Fibroblast of peridontal ligament (primary cell): ENCODE measurements around the gene FBXO47.

Experiments
- DNase-seq: peaks from one replicate; pipeline ENCODE4 v3.0.0-alpha.2; 2010; ENCODE audit errors: extremely low read depth

FBXO47 gene, protein sequence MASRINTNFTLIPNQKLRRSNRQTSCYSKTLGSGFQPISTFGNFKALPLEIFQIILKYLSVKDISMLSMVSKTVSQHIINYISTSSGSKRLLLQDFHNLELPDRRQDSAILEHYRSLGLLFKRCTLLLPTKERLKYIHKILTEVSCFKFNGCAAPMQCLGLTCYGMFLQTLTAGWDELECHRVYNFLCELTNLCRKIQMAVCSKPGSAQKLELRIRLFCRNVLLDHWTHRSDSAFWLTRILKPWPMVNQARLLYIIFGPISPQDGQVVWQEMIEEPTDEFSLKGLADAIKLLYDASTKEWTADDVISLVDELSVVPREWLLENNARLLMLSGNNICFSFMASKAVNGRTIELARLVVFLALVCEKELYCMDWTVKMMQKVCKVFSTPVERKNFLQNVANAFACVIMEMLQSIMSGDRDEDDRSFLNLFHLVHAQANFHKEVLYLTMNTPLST

DNA sequence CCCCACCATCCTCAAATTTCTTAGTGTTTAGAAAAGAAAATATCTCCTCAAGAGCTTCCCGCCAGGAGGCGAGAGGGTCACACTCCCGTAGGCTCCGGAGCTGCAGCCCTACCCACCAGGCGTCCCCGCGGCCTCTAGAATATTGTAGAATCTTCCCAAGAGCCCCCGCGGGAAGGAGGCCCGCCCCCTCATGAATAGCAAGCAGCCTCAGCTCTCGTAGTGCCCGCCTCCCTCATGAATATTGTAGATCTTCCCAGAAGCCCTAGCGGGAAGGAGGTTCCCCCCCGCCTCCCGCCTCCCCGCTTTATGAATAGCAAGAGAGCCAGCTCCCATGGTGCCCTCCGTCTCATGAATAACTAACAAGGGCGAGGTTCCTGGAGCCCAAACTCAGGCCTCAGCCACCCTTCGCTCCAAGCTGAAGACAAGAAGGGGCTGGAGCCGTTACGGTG, at the start of gene FBXO47:
TSS of gene FBXO47 (minus strand) at position 114 of the 449 bp plus-strand sequence. CDS start 4,378 bp downstream, outside the sequence.
- peak; percentile 81 for DNase-seq

- peak; percentile 18 for DNase-seq
These were observed 49.3 kb upstream of the FBXO47 start for GRCh38 chr17:39016193-39017153.

DNA sequence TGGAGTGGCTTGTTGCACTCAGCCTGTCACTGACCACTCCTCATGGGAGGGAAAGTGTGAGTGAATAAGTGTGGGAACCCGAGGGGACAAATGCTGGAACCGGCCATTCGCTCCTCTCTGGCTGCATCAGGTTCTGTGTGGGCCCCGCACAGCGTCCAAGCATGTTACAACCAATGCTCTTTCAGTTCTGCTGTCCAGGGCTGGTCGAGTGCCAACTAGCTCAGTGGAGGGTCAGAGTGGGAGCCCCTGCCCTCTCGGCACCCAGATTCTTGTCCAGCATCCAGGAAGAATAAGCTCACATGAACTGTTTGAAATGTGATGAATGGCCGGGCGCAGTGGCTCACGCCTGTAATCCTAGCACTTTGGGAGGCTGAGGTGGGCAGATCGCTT, 48.3 kb upstream of the FBXO47 start:
- DNase-seq, result no peak

DNA sequence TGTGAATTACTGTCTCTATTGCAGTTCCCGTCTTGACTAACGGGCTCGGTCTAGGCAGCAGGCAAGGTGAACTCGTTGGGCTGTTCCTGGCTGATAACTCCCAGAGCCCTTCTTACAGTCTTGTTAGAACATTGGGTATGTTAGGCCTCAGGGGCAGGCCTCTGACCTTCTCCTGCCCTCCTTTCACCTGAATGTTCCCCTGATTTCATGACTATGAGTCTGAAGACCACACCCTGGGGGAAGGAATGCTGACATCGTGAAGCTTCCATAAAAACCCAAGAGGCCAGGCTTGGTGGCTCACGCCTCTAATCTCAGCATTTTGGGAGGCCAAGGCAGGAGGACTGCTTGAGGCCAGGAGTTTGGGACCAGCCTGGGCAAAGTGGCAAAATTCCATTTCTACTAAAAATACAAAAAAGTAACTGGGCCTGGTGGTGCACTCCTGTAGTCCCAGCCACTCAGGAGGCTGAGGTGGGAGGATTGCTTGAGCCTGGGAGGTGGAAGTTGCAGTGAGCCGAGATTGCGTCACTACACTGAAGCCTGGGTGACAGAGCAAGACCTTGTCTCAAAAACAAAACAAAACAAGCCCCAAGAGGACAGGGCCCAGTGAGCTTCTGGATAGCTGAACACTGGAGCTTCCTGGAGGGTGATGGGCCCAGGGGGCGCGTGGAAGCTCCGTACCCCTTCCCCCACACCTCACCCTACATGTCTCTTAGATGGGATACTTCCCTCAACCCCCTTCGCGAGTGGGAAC, 47.8 kb upstream of the FBXO47 start:
- DNase-seq, result no peak

DNA sequence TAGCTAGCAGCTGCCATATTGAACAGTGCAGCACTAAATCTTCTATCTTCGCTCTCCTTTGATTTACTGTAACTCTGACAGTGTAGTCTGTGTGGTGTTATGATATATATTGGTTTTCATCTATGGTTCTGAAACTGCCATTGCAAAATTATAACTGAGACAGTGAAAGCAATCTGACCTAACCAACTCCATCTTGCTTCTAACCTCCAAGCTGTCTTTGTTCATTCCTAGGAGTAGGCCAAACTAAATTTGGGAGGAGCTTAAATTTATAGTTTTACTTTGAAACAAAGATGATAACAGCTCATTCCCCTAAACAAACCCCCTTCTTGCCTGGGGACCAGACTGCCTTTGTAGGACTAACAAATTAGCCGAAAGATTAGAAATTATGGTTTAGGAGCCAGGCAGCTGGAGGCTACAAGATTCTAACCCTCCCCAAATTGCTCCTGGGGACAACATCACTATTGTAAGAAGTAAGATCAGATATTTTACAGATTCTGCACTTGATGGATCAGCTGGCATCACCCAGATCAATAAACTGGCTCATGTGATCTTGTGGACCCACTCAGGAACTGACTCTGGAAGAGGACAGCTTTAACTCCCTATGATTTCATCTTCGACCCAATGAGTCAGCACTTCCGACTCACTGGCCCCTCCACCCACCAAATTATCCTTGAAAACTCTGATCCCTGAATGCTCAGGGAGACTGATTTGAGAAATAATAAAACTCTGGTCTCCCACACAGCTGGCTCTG, 47.0 kb upstream of the FBXO47 start:
- DNase-seq, result peak; percentile 79

DNA sequence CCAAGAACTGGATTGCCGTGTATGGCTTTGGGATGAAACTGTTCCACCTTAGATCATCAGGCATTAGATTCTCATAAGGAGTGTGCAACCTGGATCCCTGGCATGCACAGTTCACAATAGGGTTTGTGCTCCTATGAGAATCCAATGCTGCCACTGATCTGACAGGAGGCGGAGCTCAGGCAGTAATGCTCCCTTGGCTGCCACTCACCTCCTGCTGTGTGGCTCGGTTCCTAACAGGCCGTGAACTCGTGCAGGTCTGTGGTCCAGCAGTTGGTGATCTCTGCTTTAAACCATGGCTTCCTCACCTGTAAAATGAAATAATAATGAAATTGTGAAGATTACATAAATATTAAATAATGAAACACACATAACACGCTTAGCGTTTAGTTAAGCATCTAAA, 45.5 kb upstream of the FBXO47 start:
- no peak for DNase-seq

DNA sequence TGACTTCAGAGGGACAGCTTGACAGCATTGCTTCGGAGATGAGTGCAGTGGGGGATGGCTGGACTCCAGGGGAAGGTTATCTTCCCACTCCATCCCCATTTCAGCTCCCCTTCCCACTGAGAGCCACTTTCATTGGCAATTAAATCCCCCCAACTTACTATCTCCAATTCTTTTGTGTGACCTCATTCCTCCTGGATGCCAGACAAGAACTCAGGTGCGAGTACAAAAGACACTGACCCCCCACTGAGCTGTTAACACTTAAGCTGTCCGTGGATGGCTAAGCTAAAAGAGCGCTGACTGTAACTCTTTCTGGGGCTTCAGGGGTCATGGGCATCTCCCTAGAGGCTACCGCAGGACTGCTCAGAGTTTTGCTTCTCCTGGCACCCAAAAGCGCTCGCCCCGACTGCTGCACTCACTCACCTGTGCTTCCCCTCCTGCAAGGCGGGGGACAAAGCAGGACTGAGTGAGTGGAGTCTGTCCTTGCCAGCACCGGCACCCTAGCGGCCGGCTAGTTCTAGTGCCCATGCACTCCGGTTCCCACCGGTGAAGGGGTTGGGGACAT, 44.8 kb upstream of the FBXO47 start:
- DNase-seq, result no peak

DNA sequence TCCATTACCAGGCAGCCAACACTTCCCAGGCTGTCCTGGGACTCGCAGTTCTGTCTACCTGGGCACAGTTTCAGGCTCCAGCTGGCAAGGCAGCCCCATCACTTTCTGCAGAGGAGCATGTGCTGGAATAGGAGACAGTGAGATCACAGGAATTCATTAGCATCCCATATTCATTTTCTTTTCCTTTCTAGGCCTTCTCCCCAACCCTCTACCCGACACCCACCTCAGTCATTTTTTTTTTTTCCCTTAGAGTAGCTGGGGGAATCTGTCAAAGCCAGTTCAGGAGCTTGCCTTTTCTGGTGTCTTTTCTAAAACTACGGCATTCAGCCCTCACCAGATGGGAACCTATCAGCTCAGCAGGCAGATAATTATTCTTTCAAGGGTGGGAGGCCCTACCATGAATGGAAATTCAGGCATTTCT, 42.4 kb upstream of the FBXO47 start:
- no peak for DNase-seq

GRCh38 chr17:39008633-39009032, 41.4 kb upstream of the FBXO47 start:
- no peak for DNase-seq

DNA sequence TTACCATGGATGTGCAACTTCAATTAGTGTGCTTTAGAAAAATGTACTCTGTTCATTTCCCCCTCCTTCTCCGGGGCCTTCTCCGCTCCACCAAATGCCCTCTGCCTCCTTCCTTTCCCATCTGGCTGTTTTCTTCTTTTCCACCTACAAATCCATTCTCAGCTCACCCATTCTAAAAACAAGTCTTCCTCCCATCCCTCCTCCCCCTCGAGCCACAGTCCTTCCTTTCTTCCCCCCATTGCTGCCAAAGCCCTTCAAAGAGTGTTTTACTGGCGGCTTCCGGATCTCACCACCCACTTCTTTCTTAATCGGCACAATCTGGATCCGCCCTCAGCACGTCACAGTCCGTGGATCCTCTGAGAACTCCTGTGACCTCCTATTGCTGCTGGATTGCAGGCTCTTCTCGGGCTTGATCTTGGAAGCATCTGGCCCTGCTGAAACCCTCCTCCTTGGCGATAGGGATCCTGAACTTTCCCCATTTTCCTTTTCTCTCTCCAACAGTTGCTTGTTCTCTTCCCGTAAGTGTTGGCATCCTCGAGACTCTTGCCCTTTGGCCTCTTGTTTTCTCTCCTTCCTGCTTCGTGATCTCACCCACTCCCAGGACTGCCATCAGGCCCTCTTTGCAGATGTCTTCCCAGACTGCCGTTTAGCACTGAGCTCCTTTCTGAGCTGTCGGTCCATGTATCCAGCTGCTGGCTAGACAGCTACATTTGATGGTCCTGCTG, 36.0 kb upstream of the FBXO47 start:
- peak; percentile 96 for DNase-seq

GRCh38 chr17:39001703-39002637, 34.8 kb upstream of the FBXO47 start:
- DNase-seq, result peak; percentile 96

- peak; percentile 75 for DNase-seq
These were observed 32.9 kb upstream of the FBXO47 start for GRCh38 chr17:39000021-39000601.

GRCh38 chr17:38996660-38997337, 29.6 kb upstream of the FBXO47 start:
- DNase-seq, result no peak

DNA sequence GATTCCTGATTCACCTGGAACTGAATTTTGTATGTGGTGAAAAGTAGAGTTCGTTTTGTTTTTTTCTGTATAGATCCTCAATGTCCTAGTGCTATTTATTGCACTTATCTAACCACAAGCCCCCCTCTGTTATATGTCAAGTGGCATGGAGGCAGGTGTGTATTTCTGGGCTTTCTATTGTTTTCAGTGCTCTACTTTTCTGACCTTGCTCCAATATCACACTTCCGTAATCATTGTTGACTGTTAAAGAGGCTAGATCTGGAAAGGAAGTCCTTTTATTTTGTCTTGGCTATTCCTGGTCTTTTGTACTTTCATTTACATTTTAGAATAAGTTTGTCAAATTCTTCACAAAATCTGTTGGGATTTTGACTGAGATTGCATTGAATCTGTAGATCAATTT, 26.8 kb upstream of the FBXO47 start:
- no peak for DNase-seq

DNA sequence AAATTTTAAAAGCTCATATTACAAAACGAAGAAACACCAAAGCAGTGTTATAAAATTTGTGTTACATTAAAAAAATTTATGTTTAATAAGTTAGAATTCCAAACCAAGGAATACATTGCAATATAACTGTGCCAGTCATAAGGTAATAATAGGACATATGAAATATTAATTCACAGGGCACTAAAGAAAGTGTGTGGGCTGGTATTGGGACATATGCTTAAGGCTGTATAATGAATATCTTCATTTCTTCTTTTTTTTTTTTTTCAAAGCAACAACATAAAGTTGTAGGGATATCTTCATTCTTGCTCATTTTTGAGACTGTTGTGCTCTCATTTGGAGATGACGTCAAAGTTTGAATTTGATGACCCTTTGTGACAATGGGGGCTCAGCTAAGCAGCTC, 17.5 kb upstream of the FBXO47 start:
- DNase-seq, result no peak

DNA sequence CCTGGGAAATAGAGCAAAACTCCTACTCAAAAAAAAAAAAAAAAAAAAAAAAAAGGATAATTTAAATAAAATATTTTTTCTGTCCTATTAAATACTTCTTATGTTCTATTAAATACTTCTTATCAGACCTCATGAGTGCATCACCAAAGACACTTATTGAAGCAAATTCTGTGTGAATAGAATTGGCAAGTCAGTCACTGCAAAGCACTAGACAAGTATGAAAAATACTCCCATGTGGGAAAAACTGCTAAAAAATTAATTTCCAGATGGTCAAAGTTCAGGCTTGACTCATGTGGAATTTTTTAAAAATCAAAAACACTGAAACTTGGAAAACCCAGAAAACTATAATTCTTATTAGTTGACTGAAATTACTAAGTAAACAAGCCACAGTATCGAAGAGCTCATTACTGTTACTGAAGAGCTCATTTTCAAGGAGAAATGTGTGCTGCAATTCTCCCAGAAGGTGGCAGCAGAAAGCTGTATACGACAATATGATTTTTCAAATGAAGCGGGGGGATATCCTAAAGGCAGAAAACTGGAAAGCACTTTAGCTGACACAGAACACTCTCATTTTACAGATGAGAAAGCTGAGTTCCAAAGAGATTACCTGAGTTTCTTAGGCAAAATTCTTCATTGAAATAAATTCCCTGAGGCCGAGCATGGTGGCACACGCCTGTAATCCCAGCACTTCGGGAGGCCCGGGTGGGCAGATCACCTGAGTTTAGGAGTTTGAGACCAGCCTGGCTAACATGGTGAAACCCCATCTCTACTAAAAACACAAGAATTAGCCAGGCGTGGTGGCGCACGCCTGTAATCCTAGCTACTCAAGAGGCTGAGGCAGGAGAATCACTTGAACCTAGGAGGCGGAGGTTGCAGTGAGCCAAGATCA, 15.9 kb upstream of the FBXO47 start:
- DNase-seq, result peak; percentile 89

DNA sequence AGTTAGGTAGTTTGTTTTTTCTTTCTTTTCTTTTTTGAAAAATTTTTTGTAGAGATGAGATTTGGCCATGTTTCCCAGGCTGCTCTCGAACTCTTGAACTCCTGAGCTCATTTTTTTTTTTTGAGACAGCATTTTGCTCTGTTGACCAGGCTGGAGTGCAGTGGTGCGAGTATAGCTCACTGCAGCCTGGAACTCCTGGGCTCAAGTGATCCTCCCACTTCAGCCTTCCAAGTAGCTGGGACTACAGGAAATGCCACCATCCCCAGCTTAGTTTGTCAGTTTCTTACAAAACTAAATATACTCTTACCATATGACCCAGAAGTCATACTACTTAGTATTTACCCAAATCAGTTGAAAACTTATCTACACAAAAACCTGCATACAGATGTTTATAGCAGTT, 14.4 kb upstream of the FBXO47 start:
- no peak for DNase-seq
